NCI-H526 treated with DMSO at 0.1 percent for 48 hours (cell line): ENCODE measurements around the gene SGCD.

Experiments
- DNase-seq: peaks from one replicate; lab custom pipeline; 2025; lab: John Stamatoyannopoulos, UW

Gene SGCD

GRCh38 chr5:156513123-156513815 lies 186.3 kb downstream of the SGCD start:
- DNase-seq = no peak

GRCh38 chr5:156515121-156515520 lies 188.2 kb downstream of the SGCD start:
- DNase-seq = no peak

- no peak for DNase-seq
Measured at GRCh38 chr5:156515803-156516360, 188.9 kb downstream of the SGCD start.

- no peak for DNase-seq
Measured at GRCh38 chr5:156522651-156523529, 195.9 kb downstream of the SGCD start.

DNA sequence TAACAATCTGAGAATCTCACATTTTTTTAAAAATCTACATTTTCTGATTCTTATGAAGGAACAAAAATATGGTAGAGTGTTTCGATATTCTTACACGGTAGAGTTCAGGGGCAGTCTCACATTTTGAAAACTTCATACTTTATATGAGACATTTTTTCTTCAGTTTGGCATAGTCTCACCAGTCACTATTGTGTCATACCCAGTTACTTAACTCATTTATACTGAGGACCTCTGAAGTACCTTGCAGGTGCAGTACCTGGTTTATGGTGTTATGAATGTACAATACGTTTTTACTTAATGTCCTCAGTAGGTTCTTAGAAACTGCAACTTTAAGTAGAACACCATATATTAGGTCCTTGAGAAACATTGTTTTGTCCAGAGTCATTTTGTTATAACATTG lies 196.6 kb downstream of the SGCD start:
- no peak for DNase-seq

DNA sequence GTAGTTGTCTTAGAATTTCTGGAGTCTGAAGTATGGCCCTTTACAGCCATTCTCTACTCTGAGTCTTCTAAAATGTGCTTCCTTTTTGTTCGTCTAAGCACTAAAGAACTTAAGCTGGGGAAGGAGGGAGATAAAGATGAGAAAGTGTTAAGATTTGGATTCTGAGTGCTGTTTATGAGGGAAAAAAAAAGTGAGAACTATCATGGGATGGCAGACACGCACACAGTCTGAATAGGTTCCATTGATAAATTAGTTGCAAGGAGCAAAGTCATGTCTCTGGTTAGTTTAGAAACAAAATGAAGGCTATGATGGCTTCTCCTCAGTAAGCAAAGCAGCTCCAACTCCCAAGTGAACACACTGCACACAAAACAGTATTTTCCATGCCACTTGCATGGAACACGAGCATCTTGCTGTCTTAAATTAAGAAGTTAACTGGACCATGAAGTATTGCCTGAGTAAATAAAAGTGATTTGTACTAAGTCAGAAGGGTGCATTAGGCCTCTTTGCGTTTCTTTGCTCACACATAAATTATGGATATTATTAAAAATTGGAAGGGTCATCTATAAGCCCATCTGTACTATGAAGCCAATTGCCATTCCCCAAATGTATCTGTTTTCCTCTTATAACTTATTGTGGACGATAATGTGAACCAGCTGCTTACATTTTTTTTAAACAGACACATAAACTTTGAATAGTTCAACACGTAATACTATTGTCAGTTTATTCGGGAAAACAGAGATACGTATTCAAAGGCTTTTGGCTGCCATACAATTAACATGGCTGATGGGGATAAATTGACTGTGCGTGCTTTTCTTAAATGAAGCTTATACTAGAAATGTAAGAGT lies 199.3 kb downstream of the SGCD start:
- no peak for DNase-seq

- no peak for DNase-seq
Measured at GRCh38 chr5:156527611-156528010, 200.6 kb downstream of the SGCD start.

GRCh38 chr5:156528673-156529072 lies 201.7 kb downstream of the SGCD start:
- DNase-seq = no peak

DNA sequence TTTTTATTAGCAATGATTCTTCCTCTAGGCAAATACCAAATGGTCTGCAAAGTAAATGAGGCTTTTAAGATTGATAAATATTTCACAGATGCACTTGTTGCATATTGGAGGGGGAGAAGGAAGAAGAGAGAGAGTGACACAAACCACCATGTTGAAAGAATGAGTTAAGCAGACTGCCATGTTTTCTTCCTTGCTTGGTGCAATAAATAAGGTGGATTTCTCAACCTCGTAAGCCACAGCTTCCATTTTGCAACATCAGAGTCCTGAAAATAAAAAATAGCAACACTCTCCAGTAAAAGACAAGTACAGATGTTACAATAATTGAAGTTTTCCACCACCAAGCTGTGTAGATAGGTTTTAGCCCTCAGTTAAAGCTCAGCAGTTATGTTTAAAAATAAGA lies 202.9 kb downstream of the SGCD start:
- no peak for DNase-seq

DNA sequence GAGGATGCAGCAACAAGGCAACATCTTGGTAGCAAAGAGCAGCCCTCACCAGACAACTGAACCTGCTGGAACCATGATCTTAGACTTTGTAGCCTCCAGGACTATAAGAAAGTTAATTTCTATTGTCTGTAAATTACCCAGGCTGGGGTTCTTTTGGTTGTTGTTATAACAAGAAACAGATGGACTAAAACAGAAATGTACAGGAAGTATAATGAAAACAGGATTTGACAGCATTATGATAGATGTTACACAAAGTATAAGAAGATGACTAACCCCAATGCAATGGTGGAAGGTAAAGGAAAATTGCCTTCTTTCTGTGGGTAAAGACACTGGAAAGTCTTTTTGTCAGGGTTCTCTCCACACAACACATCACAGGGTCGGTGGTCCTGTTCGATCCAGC lies 204.2 kb downstream of the SGCD start:
- no peak for DNase-seq

DNA sequence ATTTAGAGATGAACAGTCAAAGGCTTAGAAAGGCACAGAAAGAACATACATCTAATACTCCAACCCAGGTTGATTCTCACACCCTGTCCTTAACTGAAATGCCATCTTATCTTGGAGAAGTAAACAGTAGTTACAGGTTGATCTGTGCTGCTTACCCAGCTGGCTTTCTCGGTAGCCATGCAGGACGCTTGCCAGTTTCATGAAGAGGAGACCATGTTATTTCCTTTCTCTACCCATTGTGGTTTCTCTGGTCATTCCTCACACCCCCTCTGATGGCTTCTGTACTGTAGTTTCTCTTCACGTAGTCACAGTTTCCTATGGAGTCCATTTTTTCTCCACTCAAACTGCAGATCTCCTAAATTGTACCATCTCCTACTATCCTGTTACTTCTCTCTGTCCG lies 206.0 kb downstream of the SGCD start:
- no peak for DNase-seq

DNA sequence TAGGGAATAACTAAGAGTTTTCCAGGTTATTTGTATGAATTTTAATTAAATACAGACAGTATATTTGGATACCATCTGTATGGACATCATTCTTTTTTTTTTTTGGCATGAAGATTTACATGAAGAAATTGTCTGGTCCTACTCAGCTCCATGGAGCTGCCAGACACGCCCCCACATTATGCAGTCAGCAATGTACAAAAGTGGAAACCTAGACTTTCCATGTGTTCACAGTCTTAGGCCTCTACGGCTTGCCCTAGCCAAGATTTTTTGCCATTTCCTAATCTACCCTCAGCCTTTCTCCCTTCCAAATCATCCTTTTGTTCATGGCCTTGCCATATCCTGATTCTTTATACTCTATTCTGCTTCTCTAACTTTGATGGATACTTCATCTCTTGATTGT lies 207.1 kb downstream of the SGCD start:
- DNase-seq = no peak

DNA sequence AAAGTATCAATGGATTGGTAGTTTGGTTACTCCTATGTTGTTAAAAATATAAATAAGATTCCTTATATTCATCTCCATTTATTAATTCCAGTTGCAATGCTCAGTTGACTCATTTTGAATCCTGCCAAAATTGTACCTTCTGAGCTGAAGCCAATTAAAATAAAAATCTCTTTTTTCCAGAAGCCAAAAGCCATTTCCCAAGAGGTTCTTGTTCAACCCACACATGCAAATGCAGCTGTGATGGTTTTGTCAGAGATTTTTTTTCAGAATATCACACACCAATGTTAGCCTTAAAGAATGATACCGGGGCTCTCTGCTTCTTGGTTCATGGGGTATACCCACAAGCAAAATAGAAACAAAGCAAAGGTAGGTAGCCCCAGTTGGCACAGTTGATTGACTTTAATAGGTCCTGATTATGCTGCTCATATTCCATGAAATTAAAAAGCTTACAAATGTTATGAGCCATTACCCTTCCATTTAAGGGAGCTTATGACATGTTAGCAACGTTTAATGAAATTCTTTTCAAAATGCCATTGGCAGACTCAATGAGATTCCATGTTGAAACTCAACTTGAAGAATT lies 208.0 kb downstream of the SGCD start:
- DNase-seq = no peak

GRCh38 chr5:156540491-156540890 lies 213.5 kb downstream of the SGCD start:
- DNase-seq = no peak

GRCh38 chr5:156541582-156541981 lies 214.6 kb downstream of the SGCD start:
- DNase-seq = no peak

- DNase-seq = no peak
Measured at GRCh38 chr5:156543348-156544145, 216.6 kb downstream of the SGCD start.

DNA sequence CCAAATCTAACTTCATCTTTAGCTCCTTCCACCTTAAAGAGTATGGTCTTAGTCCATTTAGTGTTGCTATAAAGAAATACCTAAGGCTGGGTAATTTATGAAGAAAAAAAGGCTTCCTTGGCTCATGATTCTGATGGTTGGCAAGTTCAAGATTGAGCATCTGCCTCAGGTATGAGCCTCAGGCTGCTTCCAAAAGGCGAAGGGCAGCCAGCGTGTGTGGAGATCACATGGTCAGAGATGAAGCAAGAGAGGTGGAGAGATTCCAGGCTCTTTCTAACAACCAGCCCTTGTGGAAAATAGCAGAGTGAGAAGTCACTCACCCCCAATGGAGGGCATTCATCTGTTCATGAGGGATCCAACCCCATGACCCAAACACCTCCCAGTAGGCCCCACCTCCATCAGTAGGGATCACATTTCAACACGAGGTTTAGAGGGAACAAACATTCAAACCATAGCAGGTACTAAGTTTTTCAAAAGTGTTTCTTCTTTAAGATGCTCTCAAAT lies 225.9 kb downstream of the SGCD start:
- DNase-seq = no peak

- DNase-seq = no peak
Measured at GRCh38 chr5:156556666-156557406, 229.9 kb downstream of the SGCD start.

- no peak for DNase-seq
Measured at GRCh38 chr5:156560002-156560401, 233.0 kb downstream of the SGCD start.

DNA sequence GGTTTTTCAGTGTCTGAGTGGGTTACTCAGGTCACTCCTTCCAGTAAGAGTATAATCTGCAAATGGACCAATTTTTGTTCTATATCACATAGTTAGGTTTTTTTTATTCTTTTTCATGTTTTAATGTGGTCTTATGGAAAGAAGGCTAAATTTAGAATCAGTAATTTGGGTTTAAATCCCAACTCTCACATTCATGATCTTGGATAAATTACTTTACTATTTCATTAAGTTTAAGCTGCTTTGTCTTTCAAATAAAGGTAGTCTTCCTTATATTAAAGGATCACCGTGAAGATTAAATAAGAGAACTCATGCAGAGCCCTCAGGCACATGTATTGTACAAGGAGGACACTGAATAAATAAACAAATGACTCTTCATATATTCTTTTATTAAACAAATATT lies 234.7 kb downstream of the SGCD start:
- DNase-seq = no peak
